Measurements from ENCODE around the gene WIF1.
A peak's percentile ranks its signal among the peaks of the same experiment; 100 is the strongest.

Gene WIF1

GRCh38 chr12:65121049-65121955 is at the start of gene WIF1:
Gene WIF1 (minus strand): TSS chr12:65121305. CDS start chr12:65121191, 114 bp downstream.
- DNase-seq (ENCODE audit: low read depth) = peak; percentile 29

GRCh38 chr12:65170209-65170881 is 49.2 kb upstream of the WIF1 start:
- DNase-seq (ENCODE audit: low read depth) = peak; percentile 42

GRCh38 chr12:65169320-65170208 is 48.5 kb upstream of the WIF1 start, which contains the start of gene LEMD3:
Gene LEMD3 (plus strand): TSS chr12:65169583. CDS start chr12:65169597, 14 bp downstream.
- peak; percentile 92 for DNase-seq (ENCODE audit: low read depth)

- DNase-seq (ENCODE audit: low read depth) = no peak
Observed at GRCh38 chr12:65168681-65169319, 47.7 kb upstream of the WIF1 start.

GRCh38 chr12:65164774-65165173 is 43.7 kb upstream of the WIF1 start:
- no peak for DNase-seq (ENCODE audit: low read depth)

GRCh38 chr12:65164244-65164643 is 43.1 kb upstream of the WIF1 start:
- DNase-seq (ENCODE audit: low read depth) = no peak

- DNase-seq (ENCODE audit: low read depth) = no peak
Observed at GRCh38 chr12:65162609-65163008, 41.5 kb upstream of the WIF1 start.

- DNase-seq (ENCODE audit: low read depth) = no peak
Observed at GRCh38 chr12:65157091-65157490, 36.0 kb upstream of the WIF1 start.

GRCh38 chr12:65156366-65156841 is 35.3 kb upstream of the WIF1 start:
- DNase-seq (ENCODE audit: low read depth) = no peak

GRCh38 chr12:65155784-65156183 is 34.7 kb upstream of the WIF1 start:
- no peak for DNase-seq (ENCODE audit: low read depth)

- DNase-seq (ENCODE audit: low read depth) = no peak
Observed at GRCh38 chr12:65152596-65152995, 31.5 kb upstream of the WIF1 start.

GRCh38 chr12:65152012-65152411 is 30.9 kb upstream of the WIF1 start:
- DNase-seq (ENCODE audit: low read depth) = no peak

GRCh38 chr12:65147312-65147905 is 26.3 kb upstream of the WIF1 start:
- no peak for DNase-seq (ENCODE audit: low read depth)

- no peak for DNase-seq (ENCODE audit: low read depth)
Observed at GRCh38 chr12:65140738-65141137, 19.6 kb upstream of the WIF1 start.

- DNase-seq (ENCODE audit: low read depth) = no peak
Observed at GRCh38 chr12:65139389-65139788, 18.3 kb upstream of the WIF1 start.

- no peak for DNase-seq (ENCODE audit: low read depth)
Observed at GRCh38 chr12:65133879-65134278, 12.8 kb upstream of the WIF1 start.

- DNase-seq (ENCODE audit: low read depth) = no peak
Observed at GRCh38 chr12:65126482-65126881, 5.4 kb upstream of the WIF1 start.

- no peak for DNase-seq (ENCODE audit: low read depth)
Observed at GRCh38 chr12:65125975-65126374, 4.9 kb upstream of the WIF1 start.

- DNase-seq (ENCODE audit: low read depth) = no peak
Observed at GRCh38 chr12:65125247-65125646, 4.1 kb upstream of the WIF1 start.

- DNase-seq (ENCODE audit: low read depth) = no peak
Observed at GRCh38 chr12:65123435-65124063, 2.4 kb upstream of the WIF1 start.

GRCh38 chr12:65122703-65123102 is 1.6 kb upstream of the WIF1 start:
- DNase-seq (ENCODE audit: low read depth) = no peak
